Aorta (tissue), 5 donors: Measurements from ENCODE around the gene SPAG4. TPM values are rescaled to one million over a fixed set of nuclear protein-coding genes. Genes with fewer than 3 reads are reported as not detected.
A peak's percentile ranks its signal among the peaks of the same experiment; 100 is the strongest.

Experiments
- ATAC-seq: fragments of 200-7000 bp; cut with Tn5 transposase; one replicate; pipeline ENCODE4 v1.9.1; 2022; ENCODE audit warnings: moderate library complexity; ENCODE audit not compliant: low FRiP score
- DNase-seq, 2 donors: peaks; one replicate each; pipeline ENCODE4 v3.0.0-alpha.2; 2020
- H3K27ac ChIP-seq, 2 donors: one replicate each; pipeline ENCODE4 v1.5.1; 2013; ENCODE audit warnings: low read length in 2 of 2, mild to moderate bottlenecking in 2 of 2, moderate library complexity in 2 of 2, control low read depth in 1 of 2, inconsistent platforms in 1 of 2, low read depth in 1 of 2
- H3K27me3 ChIP-seq, 2 donors: one replicate each; pipeline ENCODE4 v1.6.1; 2013; ENCODE audit warnings: control low read depth in 1 of 2, low read length in 1 of 2, mild to moderate bottlenecking in 1 of 2, moderate library complexity in 1 of 2; ENCODE audit not compliant: insufficient read depth in 2 of 2, control insufficient read depth in 1 of 2
- H3K36me3 ChIP-seq, 2 donors: one replicate each; pipeline ENCODE4 v1.6.1; 2013; ENCODE audit warnings: control low read depth in 1 of 2, low read length in 1 of 2, mild to moderate bottlenecking in 1 of 2; ENCODE audit not compliant: insufficient read depth in 2 of 2, control insufficient read depth in 1 of 2
- H3K4me1 ChIP-seq, 2 donors: one replicate each; pipeline ENCODE4 v1.6.1; 2013; ENCODE audit warnings: low read length in 2 of 2, control low read depth in 1 of 2, mild to moderate bottlenecking in 1 of 2, moderate library complexity in 1 of 2; ENCODE audit not compliant: insufficient read depth in 2 of 2, control insufficient read depth in 1 of 2
- H3K4me3 ChIP-seq, 2 donors: one replicate each; pipeline ENCODE4 v1.5.1; 2013; ENCODE audit warnings: low read length in 2 of 2, control low read depth in 1 of 2, mild to moderate bottlenecking in 1 of 2
- H3K9me3 ChIP-seq: one replicate; pipeline ENCODE4 v1.6.1; 2013; ENCODE audit warnings: mild to moderate bottlenecking, low read length; ENCODE audit not compliant: control insufficient read depth
- WGBS, 2 donors: extraction: QIAGEN DNeasy Blood & Tissue Kit; methylation state at CpG; one replicate each; pipeline ENCODE4 v1.1.7; 2013; 5-methylcytosine and 5-hydroxymethylcytosine counted together
- intact Hi-C, 2 donors: fragments of 100-400 bp; cut with DNase I; formaldehyde crosslinking; loops; one replicate each; pipeline versions ENCODE4 v1.14.2 to v1.15.0; 2022
- polyA plus RNA-seq, 2 donors: library from polyadenylated mRNA; stranded (reverse); fragments of 200-250 nt; gene quantifications; one replicate each; pipeline ENCODE4 v1.2.3, GENCODE V29; 2013
- total RNA-seq, 2 donors: library from RNA; stranded (reverse); fragmentation: NEBNext Ultra II Directional; extraction: Animal tissue kit (Norgen Biotek cat#: 25700); gene quantifications; one replicate each; pipeline ENCODE4 v1.2.1, GENCODE V29; 2021
- donor health status: healthy with polysubstance abuse.
- donor health status: Bipolar disorder and iron deficiency.
- donor health status: DM: no; HTN: no; CAD: no.
- donor health status: DM: no; HTN: no; CAD: no.
- donor health status: DM: yes; HTN: yes; CAD: no.

Gene SPAG4
- total and polyA plus RNA-seq, 4 donors: 3.3 to 6.0 (median 3.6) TPM

GRCh38 chr20:35602851-35603495, 12.7 kb upstream of the SPAG4 start:
- DNase-seq: peak in 1 of 2 donors; percentile 54
- intact Hi-C loops: loop anchor here in 1 of 2 donors (5.0 kb wide), 1 partner anchor 141 kb away; no protein-coding TSS in a partner anchor
- Histone ChIP-seq H3K27me3 (no peaks in the 10 kb centered on the region), H3K4me3 (no peak overlapping the region), H3K4me1 (no peaks in the 10 kb centered on the region), H3K27ac (no peak overlapping the region), H3K36me3 (no peaks in the 10 kb centered on the region), H3K9me3 (no peaks in the 10 kb centered on the region)
- WGBS, 2 donors: 95 to 96% methylated on average over 15 of the region's 15 CpGs
- no peak for ATAC-seq

- no peaks in the 10 kb centered on the region for H3K36me3 ChIP-seq
- H3K27me3 ChIP-seq: no peaks in the 10 kb centered on the region
- no peaks in the 10 kb centered on the region for H3K4me1 ChIP-seq
- no peak overlapping the region for H3K27ac ChIP-seq
- DNase-seq (peak in 1 of 2 donors; percentile 39), ATAC-seq (no peak)
- no peak overlapping the region for H3K4me3 ChIP-seq
- 90 to 95% methylated on average over 11 of the region's 11 CpGs for WGBS, 2 donors
- no peaks in the 10 kb centered on the region for H3K9me3 ChIP-seq
- intact Hi-C loops: loop anchor here in 1 of 2 donors (5.0 kb wide), 1 partner anchor 142 kb away; no protein-coding TSS in a partner anchor
These were observed 11.8 kb upstream of the SPAG4 start for GRCh38 chr20:35603695-35604448.

- no peaks in the 10 kb centered on the region for H3K4me1 ChIP-seq
- no peak overlapping the region for H3K4me3 ChIP-seq
- H3K9me3 ChIP-seq: no peaks in the 10 kb centered on the region
- H3K27me3 ChIP-seq: no peaks in the 10 kb centered on the region
- no peak for ATAC-seq
- H3K36me3 ChIP-seq: no peaks in the 10 kb centered on the region
- intact Hi-C loops: loop anchor here in 1 of 2 donors (5.0 kb wide), 1 partner anchor 142 kb away; no protein-coding TSS in a partner anchor
- H3K27ac ChIP-seq: no peak overlapping the region
- peak in 1 of 2 donors; percentile 54 for DNase-seq
- WGBS, 2 donors: 66 to 67% methylated on average over 4 of the region's 4 CpGs
These were observed 11.2 kb upstream of the SPAG4 start for GRCh38 chr20:35604449-35604747.

DNA sequence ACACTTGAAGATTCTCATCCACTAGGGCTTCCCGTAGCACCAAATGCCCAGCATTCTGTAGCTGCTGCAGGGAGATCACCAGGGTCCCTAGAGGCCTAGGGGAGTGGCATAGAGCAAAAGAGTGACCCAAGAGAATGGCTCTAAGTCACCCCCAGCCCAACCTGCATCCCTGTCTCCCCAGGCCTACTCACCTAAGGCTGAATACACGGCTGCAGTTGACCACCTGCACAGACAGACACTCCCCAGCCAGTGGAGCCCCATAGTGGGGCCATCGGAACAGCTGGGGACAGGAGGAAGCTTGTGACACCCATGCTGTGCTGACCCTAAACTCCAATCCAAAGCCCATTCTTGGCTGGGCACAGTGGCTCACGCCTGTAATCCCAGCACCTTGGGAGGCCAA, 9.5 kb upstream of the SPAG4 start:
- no peaks in the 10 kb centered on the region for H3K36me3 ChIP-seq
- no peak overlapping the region for H3K4me3 ChIP-seq
- H3K27me3 ChIP-seq: no peaks in the 10 kb centered on the region
- no peak for ATAC-seq
- 92% methylated on average over 4 of the region's 4 CpGs for WGBS, 2 donors
- H3K27ac ChIP-seq: no peak overlapping the region
- no peaks in the 10 kb centered on the region for H3K9me3 ChIP-seq
- intact Hi-C loops: no loop called here
- peak in 1 of 2 donors; percentile 24 for DNase-seq
- H3K4me1 ChIP-seq: no peaks in the 10 kb centered on the region

DNA sequence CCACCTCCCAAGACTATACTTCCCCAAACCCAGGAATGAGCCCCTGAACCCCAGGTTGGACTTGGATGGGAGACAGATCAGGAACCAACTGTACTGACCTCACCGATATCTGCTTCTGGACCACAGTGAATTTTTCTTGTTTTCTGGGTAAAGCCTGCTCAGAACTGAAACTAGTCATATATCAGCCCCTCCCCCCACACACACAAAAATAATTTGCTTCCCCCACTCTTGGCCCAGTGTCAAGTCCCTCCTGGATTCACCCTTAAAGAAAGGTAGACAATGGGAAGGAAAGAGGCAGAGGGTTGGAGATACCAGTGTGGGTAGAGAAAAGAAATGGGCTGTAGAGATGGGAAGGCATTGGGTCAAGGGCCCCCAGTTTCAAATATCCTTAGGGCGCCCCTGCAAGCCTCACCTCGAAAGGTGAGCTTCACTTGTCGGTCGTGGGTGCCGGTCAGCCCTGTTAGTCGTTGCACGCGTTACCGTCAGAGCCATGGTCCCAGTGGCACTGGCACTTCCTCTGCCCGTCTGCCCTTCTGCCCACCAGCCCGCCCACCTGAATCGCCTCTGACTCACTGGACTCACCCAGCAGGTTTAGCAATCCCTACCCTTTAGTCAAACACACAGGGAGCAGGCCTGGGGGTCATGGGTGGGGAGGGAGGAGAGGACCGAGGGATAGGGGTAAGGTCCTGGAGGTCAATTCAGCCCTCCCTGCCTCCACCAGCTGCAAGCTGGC, 8.5 kb upstream of the SPAG4 start:
- no peaks in the 10 kb centered on the region for H3K4me1 ChIP-seq
- no peak for DNase-seq
- no peak overlapping the region for H3K27ac ChIP-seq
- intact Hi-C loops: no loop called here
- no peaks in the 10 kb centered on the region for H3K27me3 ChIP-seq
- H3K9me3 ChIP-seq: no peaks in the 10 kb centered on the region
- no peaks in the 10 kb centered on the region for H3K36me3 ChIP-seq
- 76 to 79% methylated on average over 14 of the region's 14 CpGs for WGBS, 2 donors
- H3K4me3 ChIP-seq: no peak overlapping the region
- ATAC-seq: no peak

DNA sequence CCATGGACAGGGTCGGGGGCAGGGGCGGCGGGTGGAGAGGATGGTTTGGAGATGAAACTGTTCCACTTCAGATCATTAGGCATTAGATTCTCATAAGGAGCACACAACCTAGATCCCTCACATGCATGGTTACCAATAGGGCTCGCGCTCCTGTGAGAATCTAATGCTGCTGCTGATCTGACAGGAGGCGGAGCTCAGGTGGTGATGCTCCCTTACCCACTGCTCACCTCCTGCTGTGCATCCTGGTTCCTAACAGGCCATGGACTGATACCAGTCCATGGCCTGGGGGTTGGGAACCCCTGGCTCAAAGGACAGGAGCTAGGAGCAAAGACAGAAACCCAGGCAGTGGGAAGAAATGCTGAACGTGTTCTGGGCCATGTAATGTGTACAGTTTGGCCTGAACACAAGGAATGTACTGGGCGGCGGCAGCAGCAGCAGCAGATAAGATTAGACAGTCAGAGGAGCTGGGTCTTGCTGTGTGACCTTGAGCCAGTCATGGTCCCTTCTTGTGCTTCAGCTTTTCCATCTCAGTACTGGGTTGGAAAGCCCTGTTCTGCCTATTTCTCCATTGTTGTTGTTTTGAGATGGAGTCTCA, 4.7 kb upstream of the SPAG4 start:
- ATAC-seq (no peak), DNase-seq (no peak)
- Histone ChIP-seq H3K27me3 (no peaks in the 10 kb centered on the region), H3K36me3 (no peaks in the 10 kb centered on the region), H3K4me1 (no peaks in the 10 kb centered on the region), H3K27ac (no peak overlapping the region), H3K4me3 (no peak overlapping the region), H3K9me3 (no peaks in the 10 kb centered on the region)
- intact Hi-C loops: no loop called here
- WGBS, 2 donors: 84 to 86% methylated on average over 9 of the region's 9 CpGs

GRCh38 chr20:35611482-35611881, 4.1 kb upstream of the SPAG4 start:
- H3K9me3 ChIP-seq: no peaks in the 10 kb centered on the region
- no peaks in the 10 kb centered on the region for H3K27me3 ChIP-seq
- no peaks in the 10 kb centered on the region for H3K36me3 ChIP-seq
- ATAC-seq (no peak), DNase-seq (no peak)
- intact Hi-C loops: no loop called here
- WGBS, 2 donors: 96 to 100% methylated on average over 2 of the region's 2 CpGs
- no peak overlapping the region for H3K4me3 ChIP-seq
- no peak overlapping the region for H3K27ac ChIP-seq
- H3K4me1 ChIP-seq: no peaks in the 10 kb centered on the region

DNA sequence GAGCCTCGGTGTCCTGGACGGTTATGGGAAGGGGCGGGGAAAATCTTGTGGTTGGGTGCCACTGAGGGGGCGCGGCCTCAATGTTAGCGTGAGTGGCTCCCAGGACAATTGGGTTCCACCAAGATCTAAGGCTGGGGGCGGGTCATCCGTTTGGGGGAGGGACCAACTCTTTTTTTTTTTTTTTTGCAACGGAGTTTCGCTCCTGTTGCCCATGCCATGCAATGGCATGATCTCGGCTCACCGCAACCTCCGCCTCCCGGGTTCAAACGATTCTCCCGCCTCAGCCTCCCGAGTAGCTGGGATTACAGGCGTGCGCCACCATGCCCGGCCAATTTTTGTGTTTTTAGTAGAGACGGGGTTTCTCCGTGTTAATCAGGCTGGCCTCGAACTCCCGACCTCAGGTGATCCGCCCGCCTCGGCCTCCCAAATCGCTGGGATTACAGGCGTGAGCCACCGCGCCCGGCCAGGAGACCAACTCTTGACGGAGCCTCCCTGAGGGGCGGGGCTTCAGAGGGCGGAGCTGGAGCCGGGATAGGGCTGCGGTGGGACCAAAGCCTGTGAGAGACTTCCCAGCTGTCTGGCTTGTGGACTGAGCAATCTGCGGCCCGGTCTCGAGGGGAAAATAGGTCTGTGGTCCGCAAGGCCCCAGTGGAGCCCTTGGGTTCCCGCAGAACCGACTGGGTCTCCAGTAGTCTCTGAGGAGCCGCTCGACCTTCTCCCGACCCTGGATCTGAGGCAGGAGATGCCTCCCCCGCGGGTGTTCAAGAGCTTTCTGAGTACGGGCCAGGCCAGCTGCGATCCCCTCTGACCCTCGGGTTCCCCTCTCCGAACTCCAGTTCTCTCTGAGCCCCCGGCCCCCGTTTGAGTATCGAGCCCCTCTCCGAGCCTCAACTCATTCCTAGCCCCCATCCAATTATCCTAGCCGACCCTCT, 1.1 kb downstream of the SPAG4 start:
- ATAC-seq (peak; percentile 81), DNase-seq (peak; percentile 96 to 99)
- 3% methylated on average over 51 to 57 of the region's 57 CpGs for WGBS, 2 donors
- H3K27ac ChIP-seq: no peak overlapping the region
- H3K36me3 ChIP-seq: no peaks in the 10 kb centered on the region
- H3K4me1 ChIP-seq: no peaks in the 10 kb centered on the region
- peak overlapping the region; percentile 2 to 5 for H3K4me3 ChIP-seq
- no peaks in the 10 kb centered on the region for H3K27me3 ChIP-seq
- intact Hi-C loops: loop anchor here in 1 of 2 donors (5.0 kb wide), 1 partner anchor 46 kb away; the partner anchor contains the start of genes CPNE1 and RBM12
- H3K9me3 ChIP-seq: no peaks in the 10 kb centered on the region
